GM12865 (cell line): ENCODE results near the gene HNRNPL.
"Not testable (repeated sequence)": the region's sequence is repeated elsewhere in the genome, so short reads cannot be mapped to it uniquely, and the experiment has no call there.

Source experiments
- DNase-seq: peaks from one replicate; pipeline ENCODE4 v3.0.0; 2010; ENCODE audit warnings: low read depth
- H3K4me3 ChIP-seq: 2 replicates; pipeline ENCODE4 v1.5.1; 2011; ENCODE audit warnings: mild to moderate bottlenecking, low read depth, low read length, control low read depth
- CTCF ChIP-seq: IDR thresholded peaks from 2 replicates; pipeline ENCODE4 v1.5.1; 2011; ENCODE audit warnings: low read length, control low read depth, low read depth, inconsistent platforms; ENCODE audit not compliant: insufficient read depth; ENCODE audit errors: missing control alignments

HNRNPL gene

GRCh38 chr19:38800577-38801347 is 49.0 kb downstream of the HNRNPL start:
- DNase-seq, result no peak
- TF ChIP-seq CTCF, result no peak
- H3K4me3 ChIP-seq, result no peak overlapping the region

GRCh38 chr19:38799104-38799503 is 50.7 kb downstream of the HNRNPL start:
- DNase-seq, result no peak
- no peak overlapping the region for H3K4me3 ChIP-seq
- no peak for TF ChIP-seq CTCF

- not testable (repeated sequence) for H3K4me3 ChIP-seq, DNase-seq
Observed at GRCh38 chr19:38797781-38798180, 52.0 kb downstream of the HNRNPL start.

- TF ChIP-seq CTCF, result no peak
- DNase-seq, result no peak
Observed at GRCh38 chr19:38796154-38796553, 53.6 kb downstream of the HNRNPL start.

GRCh38 chr19:38795549-38795948 is 54.2 kb downstream of the HNRNPL start:
- no peak overlapping the region for H3K4me3 ChIP-seq
- DNase-seq, result no peak
- TF ChIP-seq CTCF, result no peak

More at GRCh38 chr19:38796154-38796553, 53.6 kb downstream of the HNRNPL start:
- no peak overlapping the region for H3K4me3 ChIP-seq

- H3K4me3 ChIP-seq, result no peak overlapping the region
- no peak for DNase-seq
- no peak for TF ChIP-seq CTCF
Observed at GRCh38 chr19:38793671-38794070, 56.1 kb downstream of the HNRNPL start.

GRCh38 chr19:38793177-38793576 is 56.6 kb downstream of the HNRNPL start:
- no peak for TF ChIP-seq CTCF
- no peak for DNase-seq
- H3K4me3 ChIP-seq, result no peak overlapping the region
